Measurements from ENCODE around the gene CRYBB3.

GRCh38 chr22:25208743-25209505 lies 9.3 kb downstream of the CRYBB3 start:
- TF ChIP-seq CTCF (IDR thresholded peaks at IDR 0.05; ENCODE audit: extremely low read depth in 1 of 2, insufficient read depth in 1 of 2, low read depth in 1 of 2, low read length in 2 of 2) (no peak), MAX (IDR thresholded peaks at IDR 0.05; ENCODE audit: insufficient read depth, insufficient read length) (no peak), EZH2 (IDR thresholded peaks at IDR 0.05; ENCODE audit: borderline replicate concordance, low read depth, low read length, severe bottlenecking) (no peak), FOS (IDR thresholded peaks at IDR 0.05; ENCODE audit: borderline replicate concordance, insufficient read depth, low read length) (no peak), POLR2AphosphoS5 (IDR thresholded peaks at IDR 0.05; ENCODE audit: insufficient read depth, low read depth, low read length) (no peak), POLR2A (IDR thresholded peaks at IDR 0.05; ENCODE audit: low read depth, low read length) (no peak), GATA2 (IDR thresholded peaks at IDR 0.05; ENCODE audit: insufficient read depth, insufficient read length, low read depth, low read length) (no peak), JUN (IDR thresholded peaks at IDR 0.05; ENCODE audit: borderline replicate concordance, insufficient read depth, insufficient read length, low read depth) (no peak)

Measured in endothelial cell of umbilical vein (primary cell).